Kidney (tissue), 14 donors: ENCODE data around the gene PRKCZ. TPM values are rescaled to one million over a fixed set of nuclear protein-coding genes. Genes with fewer than 3 reads are reported as not detected.
A peak's percentile ranks its signal among the peaks of the same experiment; 100 is the strongest.

Experiments
- DNase-seq, 5 donors: peaks; one replicate each; pipeline ENCODE4 v3.0.0-alpha.2; 2013 to 2020
- FAIRE-seq: peaks from 2 replicates; lab custom pipeline; 2012; peaks lifted over from hg19 to GRCh38; lab: Jason Lieb, UNC
- H3K27ac ChIP-seq, 2 donors: one replicate each; pipeline ENCODE4 v1.7.0; 2013; ENCODE audit warnings: low read depth in 2 of 2, low read length in 2 of 2, inconsistent platforms in 1 of 2
- H3K27me3 ChIP-seq: one replicate; pipeline ENCODE4 v1.7.1; 2013; ENCODE audit warnings: low read length, inconsistent platforms; ENCODE audit not compliant: control insufficient read depth, insufficient read depth
- H3K36me3 ChIP-seq, 3 donors: one replicate each; pipeline versions ENCODE4 v1.7.0 to v1.7.1; 2013; ENCODE audit warnings: low read length in 3 of 3, control low read depth in 1 of 3, inconsistent platforms in 1 of 3; ENCODE audit not compliant: insufficient read depth in 3 of 3, control insufficient read depth in 2 of 3
- H3K4me1 ChIP-seq, 3 donors: one replicate each; pipeline versions ENCODE4 v1.7.0 to v1.7.1; 2013; ENCODE audit warnings: low read length in 3 of 3, inconsistent platforms in 1 of 3, low read depth in 1 of 3; ENCODE audit not compliant: control insufficient read depth in 2 of 3, insufficient read depth in 2 of 3
- H3K4me3 ChIP-seq, 3 donors: one replicate each; pipeline versions ENCODE4 v1.7.0 to v1.8.1; 2013; ENCODE audit warnings: low read length in 3 of 3, control low read depth in 1 of 3, inconsistent platforms in 1 of 3
- H3K9ac ChIP-seq, 3 donors: one replicate each; pipeline versions ENCODE4 v1.7.0 to v1.7.1; 2013; ENCODE audit warnings: low read length in 3 of 3, control low read depth in 1 of 3, inconsistent platforms in 1 of 3
- H3K9me3 ChIP-seq, 3 donors: one replicate each; pipeline versions ENCODE4 v1.7.0 to v1.7.1; 2013; ENCODE audit warnings: low read length in 3 of 3, control low read depth in 1 of 3, inconsistent platforms in 1 of 3; ENCODE audit not compliant: control insufficient read depth in 2 of 3, insufficient read depth in 1 of 3
- CTCF ChIP-seq: IDR thresholded peaks from 3 replicates; pipeline ENCODE4 v1.5.1; 2012; ENCODE audit warnings: mild to moderate bottlenecking, moderate library complexity, borderline replicate concordance; ENCODE audit not compliant: insufficient read depth; ENCODE audit errors: extremely low read depth
- intact Hi-C: fragments of 100-400 bp; cut with DNase I; formaldehyde crosslinking; loops from one replicate; pipeline ENCODE4 v1.11.1; 2022
- polyA plus RNA-seq: library from polyadenylated mRNA; stranded (reverse); fragments of 350-450 nt; fragmentation: Illumina TruSeq; extraction: RNeasy Lipid Tissue Mini Kit (QIAGEN cat#74804); gene quantifications from one replicate; pipeline ENCODE4 v1.2.3, GENCODE V29; 2014; ENCODE audit warnings: low read depth, low replicate concordance; ENCODE audit not compliant: insufficient read depth
- total RNA-seq: library from RNA; stranded (reverse); fragmentation: NEBNext Ultra II Directional; extraction: Animal tissue kit (Norgen Biotek cat#: 25700); gene quantifications from one replicate; pipeline ENCODE4 v1.2.1, GENCODE V29; 2021
- donor health status: control.
- donor health status: control.
- donor health status: control.
- donor health status: control.
- donor health status: control.
- donor health status: DM: yes; HTN: yes; CAD: no.
- donor health status: Normal renal cell carcinoma (clear cell type).

PRKCZ gene
- total and polyA plus RNA-seq, 2 donors from 2014 or later = 24.7 to 42.4 TPM

GRCh38 chr1:2049225-2049717, 940 bp upstream of the PRKCZ start:
- DNase-seq (peak; percentile 71 to 88 (median 74)), FAIRE-seq (no peak)
- peak overlapping the region in 1 of 3 donors; percentile 78 for H3K9ac ChIP-seq
- TF ChIP-seq CTCF = peak; percentile 22
- no peaks in the 10 kb centered on the region for H3K36me3 ChIP-seq
- H3K27ac ChIP-seq = peak overlapping the region; percentile 75 to 80
- H3K4me1 ChIP-seq = peaks cover 2 to 24% (median 5%) of the 10 kb centered on the region in 3 donors
- intact Hi-C loops = loop anchor here (10.0 kb wide), 1 partner anchor 94 kb away; no protein-coding TSS in a partner anchor
- peaks cover 2% of the 10 kb centered on the region for H3K27me3 ChIP-seq
- no peaks in the 10 kb centered on the region for H3K9me3 ChIP-seq
- H3K4me3 ChIP-seq = peak overlapping the region; percentile 3 to 72 (median 50)

DNA sequence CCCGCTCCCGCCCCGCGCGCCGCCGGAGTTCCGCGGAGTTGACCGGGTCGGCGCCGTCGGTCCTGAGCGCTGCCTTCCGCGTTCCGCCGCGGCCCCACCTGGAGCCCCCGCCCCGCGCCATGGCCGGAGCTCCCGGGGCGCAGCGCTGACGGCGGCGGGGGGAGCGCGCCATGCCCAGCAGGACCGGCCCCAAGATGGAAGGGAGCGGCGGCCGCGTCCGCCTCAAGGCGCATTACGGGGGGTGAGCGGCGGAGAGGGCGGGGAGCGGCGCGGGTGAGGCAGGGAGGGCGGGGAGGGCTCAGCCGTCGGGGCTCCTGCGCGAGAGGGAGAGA, 216 bp downstream of the PRKCZ start:
- Histone ChIP-seq H3K27ac (peak overlapping the region in 1 of 2 donors; percentile 43), H3K9ac (peak overlapping the region in 1 of 3 donors; percentile 65), H3K9me3 (no peaks in the 10 kb centered on the region), H3K4me3 (peak overlapping the region in 1 of 3 donors; percentile 68), H3K4me1 (peaks cover 1 to 17% (median 5%) of the 10 kb centered on the region in 3 donors), H3K36me3 (no peaks in the 10 kb centered on the region), H3K27me3 (peaks cover 2% of the 10 kb centered on the region)
- intact Hi-C loops = no loop called here
- no peak for TF ChIP-seq CTCF
- FAIRE-seq = no peak
- DNase-seq = peak in 1 of 5 donors; percentile 52

DNA sequence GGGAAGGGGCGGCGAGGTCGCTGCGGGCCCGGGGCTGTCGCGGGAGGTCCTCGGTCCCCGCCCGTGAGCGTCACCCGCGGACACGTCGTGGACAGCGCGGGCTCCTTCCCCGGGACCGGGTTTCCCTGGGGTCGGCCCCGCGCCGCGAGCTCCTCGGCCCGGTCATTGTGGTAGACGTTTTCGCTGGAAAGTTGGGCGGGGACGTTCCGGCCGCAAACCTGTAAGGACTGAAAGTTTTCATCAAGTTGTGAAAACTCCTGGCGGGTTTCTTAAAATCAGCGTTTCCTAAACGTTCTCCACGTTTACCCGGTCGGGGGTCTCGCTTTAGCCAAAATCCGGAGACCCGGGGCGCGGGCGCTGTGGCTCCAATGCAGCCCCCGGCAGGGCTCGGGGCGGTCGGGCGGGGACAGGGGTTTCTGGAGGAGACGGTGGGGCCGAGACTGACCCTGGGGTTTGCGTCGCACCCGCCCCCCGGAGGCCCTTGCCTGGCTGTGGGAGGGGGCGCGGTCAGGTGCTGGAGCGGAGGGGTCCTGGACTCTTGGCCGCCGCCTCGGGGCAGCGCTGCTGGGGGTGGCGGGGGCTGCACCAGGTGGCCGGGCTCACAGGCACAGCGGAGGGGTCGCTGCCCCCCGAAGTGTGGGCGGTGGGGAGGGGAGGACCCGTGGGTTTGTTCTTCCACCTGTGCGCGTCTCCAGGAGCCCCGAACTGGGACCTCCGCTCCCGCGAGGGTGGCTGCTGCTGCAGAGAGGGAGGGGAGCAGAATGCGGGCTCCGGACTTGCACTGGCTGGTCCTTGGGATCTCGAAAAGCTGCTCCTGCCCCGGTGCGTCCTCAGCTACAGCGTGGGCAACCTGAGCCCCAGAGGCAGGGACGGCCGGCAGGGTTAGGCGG, 827 bp downstream of the PRKCZ start:
- H3K4me1 ChIP-seq = peaks cover 0 to 11% (median 5%) of the 10 kb centered on the region in 3 donors
- H3K9ac ChIP-seq = peak overlapping the region in 1 of 3 donors; percentile 65
- peaks cover 2% of the 10 kb centered on the region for H3K27me3 ChIP-seq
- peak in 4 of 5 donors; percentile 37 to 76 (median 48) for DNase-seq
- intact Hi-C loops = no loop called here
- H3K36me3 ChIP-seq = peaks cover 0 to 2% (median 0%) of the 10 kb centered on the region in 3 donors
- no peak for TF ChIP-seq CTCF
- no peaks in the 10 kb centered on the region for H3K9me3 ChIP-seq
- H3K27ac ChIP-seq = no peak overlapping the region
- no peak for FAIRE-seq
- H3K4me3 ChIP-seq = peak overlapping the region; percentile 3 to 68 (median 3)
